PC-3 (cell line): ENCODE data around the gene SPATA6L. TPM values are rescaled to one million over a fixed set of nuclear protein-coding genes. Genes with fewer than 3 reads are reported as not detected.

Experiments
- ATAC-seq: fragments of 200-7000 bp; cut with Tn5 transposase; 2 replicates; pipeline ENCODE4 v1.9.1; 2020; ENCODE audit warnings: mild to moderate bottlenecking, moderate library complexity
- BruUV-seq: library from RNA; stranded (reverse); fragments of 400-500 nt; replicated peaks from 2 replicates; lab custom pipeline; 2021; lab: Mats Ljungman, UMichigan
- CTCF ChIA-PET: fragments of 300-600 bp; sonication (Branson Sonifier 250); formaldehyde crosslinking; loops from one replicate; lab custom pipeline; 2022; ENCODE audit warnings: antibody characterized with exemption; lab: Charles Lee
- POLR2A ChIA-PET: fragments of 300-600 bp; sonication (Branson Sonifier 250); formaldehyde crosslinking; loops from one replicate; lab custom pipeline; 2022; ENCODE audit warnings: antibody characterized with exemption; ENCODE audit not compliant: unreplicated experiment; lab: Charles Lee
- DNase-seq: peaks from one replicate; pipeline ENCODE4 v3.0.0-alpha.2; 2015
- H2AFZ ChIP-seq: fragments of 300-600 bp; sonication (generic); 2 replicates; pipeline ENCODE4 v1.6.0; 2016; ENCODE audit warnings: antibody characterized with exemption, low read length
- H3F3A ChIP-seq: fragments of 300-600 bp; sonication (generic); one replicate; pipeline ENCODE4 v1.6.0; 2017; ENCODE audit warnings: antibody characterized with exemption, low read length, control low read depth, mild to moderate bottlenecking; ENCODE audit not compliant: unreplicated experiment
- H3K27ac ChIP-seq: fragments of 300-600 bp; sonication (generic); 2 replicates; pipeline ENCODE4 v1.5.1; 2016; ENCODE audit warnings: mild to moderate bottlenecking, low read length
- H3K27me3 ChIP-seq: fragments of 300-600 bp; sonication (generic); 2 replicates; pipeline ENCODE4 v1.6.1; 2016; ENCODE audit warnings: low read length, mixed read lengths
- H3K36me3 ChIP-seq: fragments of 300-600 bp; sonication (generic); 2 replicates; pipeline ENCODE4 v1.6.1; 2016; ENCODE audit warnings: low read depth, mixed run types, low read length, mixed read lengths
- H3K4me1 ChIP-seq: fragments of 300-600 bp; sonication (generic); 2 replicates; pipeline ENCODE4 v1.5.1; 2016; ENCODE audit warnings: low read length; ENCODE audit not compliant: insufficient read depth
- H3K4me2 ChIP-seq: fragments of 300-600 bp; sonication (generic); 2 replicates; pipeline ENCODE4 v1.6.0; 2016; ENCODE audit warnings: low read length
- H3K4me3 ChIP-seq: fragments of 300-600 bp; sonication (generic); 2 replicates; pipeline ENCODE4 v1.5.1; 2016; ENCODE audit warnings: mild to moderate bottlenecking, low read length, mixed read lengths
- H3K79me2 ChIP-seq: fragments of 300-600 bp; sonication (generic); 2 replicates; pipeline ENCODE4 v1.6.1; 2017; ENCODE audit warnings: low read length, mixed read lengths
- H3K9ac ChIP-seq: fragments of 300-600 bp; sonication (generic); 2 replicates; pipeline ENCODE4 v1.6.0; 2016; ENCODE audit warnings: mild to moderate bottlenecking, low read length
- H3K9me2 ChIP-seq: fragments of 300-600 bp; sonication (generic); replicated peaks from 2 replicates; pipeline ENCODE4 v1.6.1; 2016; ENCODE audit warnings: mixed run types, low read length, mixed read lengths
- H3K9me3 ChIP-seq: fragments of 300-600 bp; sonication (generic); 2 replicates; pipeline ENCODE4 v1.6.1; 2016; ENCODE audit warnings: low read length, mixed read lengths
- H4K20me1 ChIP-seq: fragments of 300-600 bp; sonication (generic); 2 replicates; pipeline ENCODE4 v1.6.1; 2016; ENCODE audit warnings: low read length, mixed read lengths
- EZH2 ChIP-seq: fragments of 300-600 bp; sonication (generic); IDR thresholded peaks from one replicate; pipeline ENCODE4 v1.6.1; 2017; ENCODE audit warnings: antibody characterized with exemption, mild to moderate bottlenecking, low read length; ENCODE audit not compliant: unreplicated experiment
- EZH2phosphoT487 ChIP-seq: fragments of 300-600 bp; sonication (generic); IDR thresholded peaks from 2 replicates; pipeline ENCODE4 v1.6.1; 2018; ENCODE audit warnings: mild to moderate bottlenecking, antibody characterized with exemption, low read length, borderline replicate concordance
- intact Hi-C: fragments of 100-400 bp; cut with micrococcal nuclease; formaldehyde crosslinking; loops from 2 replicates; pipeline ENCODE4 v1.9.0; 2023
- total RNA-seq: library from RNA; depleted of rRNA; stranded (reverse); fragments of >200 nt; gene quantifications from 2 replicates; pipeline ENCODE4 v1.2.3, GENCODE V29; 2014
- TF ChIP-seq, protein P1 (sequence below): fragments of 300-600 bp; sonication (generic); conservative IDR thresholded peaks from 2 replicates; pipeline ENCODE4 v1.5.1; 2017; ENCODE audit warnings: antibody characterized with exemption, low read depth, mild to moderate bottlenecking, low read length

The SPATA6L gene
- total RNA-seq, 1 experiment from 2014 or later: not detected

DNA sequence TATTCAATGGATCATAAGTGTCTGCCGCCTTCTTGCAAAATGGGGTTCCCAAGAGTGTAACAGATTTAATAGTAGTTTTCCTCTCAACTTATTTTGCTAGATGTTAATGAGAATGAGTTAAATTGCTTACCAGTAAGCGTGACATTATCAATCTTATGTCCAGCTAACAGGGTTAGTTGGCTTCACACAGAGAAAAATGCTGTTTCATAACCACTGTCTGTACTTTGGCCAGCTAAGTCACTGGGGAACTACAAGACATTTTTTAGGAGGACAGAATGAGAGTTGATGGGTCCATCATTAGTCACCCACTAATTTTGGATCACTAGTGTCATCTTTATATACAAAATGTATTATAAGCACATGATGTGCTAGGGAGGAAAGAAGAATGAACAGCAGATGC, 14.5 kb upstream of the SPATA6L start:
- no peak for DNase-seq
- H3K27ac ChIP-seq: no peak overlapping the region
- H3K9me3 ChIP-seq: no peaks in the 10 kb centered on the region
- no TSS peak for BruUV-seq
- H3F3A ChIP-seq: no peaks in the 10 kb centered on the region
- peaks cover 37% of the 10 kb centered on the region for H3K79me2 ChIP-seq
- CTCF ChIA-PET: no interaction called here
- POLR2A ChIA-PET: no interaction called here
- no peak overlapping the region for H2AFZ ChIP-seq
- no peaks in the 10 kb centered on the region for H3K9me2 ChIP-seq
- H3K4me1 ChIP-seq: peaks cover 21% of the 10 kb centered on the region
- no peaks in the 10 kb centered on the region for H4K20me1 ChIP-seq
- peak overlapping the region; percentile 89 for H3K4me3 ChIP-seq
- intact Hi-C loops: no loop called here
- H3K36me3 ChIP-seq: no peaks in the 10 kb centered on the region
- no peak for ATAC-seq
- peak overlapping the region; percentile 87; the same call in 1 of the 2 replicates for H3K9ac ChIP-seq
- H3K27me3 ChIP-seq: no peaks in the 10 kb centered on the region
- H3K4me2 ChIP-seq: peak overlapping the region; percentile 90
- TF ChIP-seq EZH2: no peak
- TF ChIP-seq, protein P1, sequence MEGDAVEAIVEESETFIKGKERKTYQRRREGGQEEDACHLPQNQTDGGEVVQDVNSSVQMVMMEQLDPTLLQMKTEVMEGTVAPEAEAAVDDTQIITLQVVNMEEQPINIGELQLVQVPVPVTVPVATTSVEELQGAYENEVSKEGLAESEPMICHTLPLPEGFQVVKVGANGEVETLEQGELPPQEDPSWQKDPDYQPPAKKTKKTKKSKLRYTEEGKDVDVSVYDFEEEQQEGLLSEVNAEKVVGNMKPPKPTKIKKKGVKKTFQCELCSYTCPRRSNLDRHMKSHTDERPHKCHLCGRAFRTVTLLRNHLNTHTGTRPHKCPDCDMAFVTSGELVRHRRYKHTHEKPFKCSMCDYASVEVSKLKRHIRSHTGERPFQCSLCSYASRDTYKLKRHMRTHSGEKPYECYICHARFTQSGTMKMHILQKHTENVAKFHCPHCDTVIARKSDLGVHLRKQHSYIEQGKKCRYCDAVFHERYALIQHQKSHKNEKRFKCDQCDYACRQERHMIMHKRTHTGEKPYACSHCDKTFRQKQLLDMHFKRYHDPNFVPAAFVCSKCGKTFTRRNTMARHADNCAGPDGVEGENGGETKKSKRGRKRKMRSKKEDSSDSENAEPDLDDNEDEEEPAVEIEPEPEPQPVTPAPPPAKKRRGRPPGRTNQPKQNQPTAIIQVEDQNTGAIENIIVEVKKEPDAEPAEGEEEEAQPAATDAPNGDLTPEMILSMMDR: no peak
- TF ChIP-seq EZH2phosphoT487: no peak

- DNase-seq (no peak), ATAC-seq (peak; percentile 4)
- Histone ChIP-seq H3K36me3 (no peaks in the 10 kb centered on the region), H3K9me3 (no peaks in the 10 kb centered on the region), H3K9me2 (no peaks in the 10 kb centered on the region), H3F3A (no peaks in the 10 kb centered on the region), H3K4me1 (peaks cover 25% of the 10 kb centered on the region), H3K9ac (peak overlapping the region; percentile 87), H3K79me2 (peaks cover 37% of the 10 kb centered on the region), H3K27me3 (no peaks in the 10 kb centered on the region), H3K4me3 (peak overlapping the region; percentile 89), H2AFZ (peak overlapping the region; percentile 84), H3K4me2 (peak overlapping the region; percentile 90), H3K27ac (peak overlapping the region; percentile 67), H4K20me1 (no peaks in the 10 kb centered on the region)
- intact Hi-C loops: no loop called here
- no TSS peak for BruUV-seq
- ChIA-PET POLR2A (no interaction called here), CTCF (no interaction called here)
- TF ChIP-seq EZH2 (no peak), EZH2phosphoT487 (no peak)
- TF ChIP-seq, protein P1: no peak
These were observed 13.9 kb upstream of the SPATA6L start for GRCh38 chr9:4680173-4680525.

DNA sequence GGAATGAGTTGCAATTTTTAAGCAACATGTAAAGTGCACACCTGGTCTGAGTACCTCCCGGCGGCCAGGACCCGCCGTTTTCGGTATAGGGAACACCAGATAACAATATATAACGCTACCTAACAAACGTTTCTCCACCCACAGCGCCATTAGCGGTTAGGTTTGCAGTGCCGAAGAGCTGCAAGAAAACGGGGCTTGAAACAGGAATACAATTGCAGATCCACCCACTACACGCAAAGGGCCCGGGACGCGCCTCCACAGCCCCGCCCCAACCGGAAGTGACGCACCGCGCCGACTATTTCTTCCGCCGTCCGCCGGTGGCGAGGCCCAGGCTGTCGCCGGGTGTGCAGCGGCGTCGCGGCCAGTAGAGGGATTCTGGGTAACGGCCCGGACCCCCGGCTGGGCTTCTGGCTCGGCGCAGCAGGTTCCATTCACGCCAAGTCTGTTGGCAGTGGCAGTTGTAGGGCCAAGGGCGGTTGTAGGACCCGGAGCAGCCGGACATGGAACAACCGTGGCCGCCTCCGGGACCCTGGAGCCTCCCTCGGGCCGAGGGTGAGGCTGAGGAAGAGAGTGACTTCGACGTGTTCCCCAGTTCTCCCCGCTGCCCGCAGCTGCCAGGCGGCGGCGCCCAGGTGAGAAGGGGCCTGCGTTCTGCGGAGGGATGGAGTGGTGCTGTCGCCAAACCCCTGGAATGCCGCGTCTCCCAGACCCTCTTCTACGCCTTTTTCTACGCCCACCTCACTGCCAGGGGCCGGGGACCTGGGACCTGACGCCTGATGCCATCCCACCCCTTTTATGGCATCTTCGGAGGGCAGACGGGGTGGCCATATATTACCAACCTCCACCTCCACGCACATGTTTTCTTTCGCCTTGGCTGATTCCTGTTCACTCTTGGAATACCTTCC, 13.2 kb upstream of the SPATA6L start, which contains the start of gene CDC37L1:
Gene CDC37L1, plus strand, starts transcription at position 302 of the 905 bp plus-strand sequence. Its CDS starts 199 bp downstream, at position 501.
- Histone ChIP-seq H3K9ac (peak within 1 kb of the TSS; percentile 87), H3K4me3 (peak within 1 kb of the TSS; percentile 89), H3K9me2 (no peaks in the 10 kb centered on the region), H3K79me2 (peaks cover 37% of the 10 kb centered on the region), H2AFZ (peak within 1 kb of the TSS; percentile 97), H3F3A (no peaks in the 10 kb centered on the region), H3K36me3 (no peaks in the 10 kb centered on the region), H3K4me1 (peaks cover 31% of the 10 kb centered on the region), H4K20me1 (no peaks in the 10 kb centered on the region), H3K27ac (peak within 1 kb of the TSS; percentile 67), H3K9me3 (no peaks in the 10 kb centered on the region), H3K4me2 (peak within 1 kb of the TSS; percentile 90), H3K27me3 (no peaks in the 10 kb centered on the region)
- ChIA-PET CTCF (no interaction called here), POLR2A (interaction anchor here (0.6 to 0.7 kb wide), 2 partner anchors 346 to 431 kb away, joined by 3 to 4 read pairs; no protein-coding TSS in a partner anchor)
- DNase-seq (peak; percentile 93), ATAC-seq (peak; percentile 89)
- TF ChIP-seq, protein P1: peak; percentile 45
- no peak for TF ChIP-seq EZH2phosphoT487
- no peak for TF ChIP-seq EZH2
- BruUV-seq: no TSS peak
- intact Hi-C loops: loop anchor here (1.0 to 5.0 kb wide), 3 partner anchors 17 to 187 kb away; partner anchors contain the start of genes AK3, PLPP6 and SLC1A1
